ENCODE results near the gene DMTF1. TPM values are rescaled to one million over a fixed set of nuclear protein-coding genes. Genes with fewer than 3 reads are reported as not detected.
"Not testable (repeated sequence)": the region's sequence is repeated elsewhere in the genome, so short reads cannot be mapped to it uniquely, and the experiment has no call there.

The DMTF1 gene
- total RNA-seq, 1 donor from 2014 or later: 53.9 TPM

GRCh38 chr7:87220734-87221215 lies 68.5 kb downstream of the DMTF1 start:
- no peak for DNase-seq (ENCODE audit: low spot score)

DNA sequence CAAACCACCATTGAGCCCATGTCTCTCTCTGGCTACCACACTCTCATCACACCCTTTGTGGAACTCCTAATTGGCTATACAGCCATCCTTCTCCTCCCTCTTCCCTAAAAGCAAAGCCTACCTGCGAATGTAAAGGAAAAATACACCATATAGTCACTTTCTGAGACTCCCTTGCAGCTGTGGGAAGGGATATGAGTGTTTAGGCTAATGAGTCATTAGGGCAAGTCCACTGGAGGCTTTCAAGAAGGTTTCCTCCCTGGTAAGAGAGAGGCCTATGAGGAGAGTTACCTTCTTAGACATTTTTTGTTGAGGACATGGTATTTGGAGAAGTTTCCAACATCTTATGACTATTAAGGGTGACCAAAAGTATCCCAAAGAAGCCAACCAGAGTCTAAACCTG lies 71.4 kb downstream of the DMTF1 start:
- DNase-seq (ENCODE audit: low spot score): no peak

GRCh38 chr7:87225696-87226095 lies 73.4 kb downstream of the DMTF1 start:
- DNase-seq (ENCODE audit: low spot score): no peak

DNA sequence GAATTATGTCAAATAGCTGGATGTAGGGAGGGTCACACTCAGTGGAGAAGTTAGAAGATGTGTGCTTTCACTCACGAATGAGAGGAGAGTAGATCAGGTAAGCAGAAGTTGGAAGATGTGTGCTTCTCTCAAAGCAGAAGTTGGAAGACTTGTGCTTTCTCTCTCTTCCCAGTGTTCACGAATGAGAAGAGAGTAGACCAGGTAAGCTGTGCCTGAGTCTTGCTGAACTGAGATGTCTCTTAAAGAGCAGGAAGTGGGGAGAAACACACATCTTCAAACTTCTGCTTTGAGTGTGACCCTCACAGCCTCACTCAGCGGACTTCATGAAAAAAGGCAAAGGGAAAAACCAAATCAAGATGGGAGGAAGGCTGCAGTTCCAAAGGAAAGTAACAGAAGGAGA lies 74.2 kb downstream of the DMTF1 start:
- DNase-seq (ENCODE audit: low spot score): no peak

- DNase-seq (ENCODE audit: low spot score): no peak
Observed at GRCh38 chr7:87231258-87231657, 79.0 kb downstream of the DMTF1 start.

- DNase-seq (ENCODE audit: low spot score): no peak
Observed at GRCh38 chr7:87231711-87232110, 79.5 kb downstream of the DMTF1 start.

GRCh38 chr7:87234949-87235348 lies 82.7 kb downstream of the DMTF1 start:
- DNase-seq (ENCODE audit: low spot score): no peak

DNA sequence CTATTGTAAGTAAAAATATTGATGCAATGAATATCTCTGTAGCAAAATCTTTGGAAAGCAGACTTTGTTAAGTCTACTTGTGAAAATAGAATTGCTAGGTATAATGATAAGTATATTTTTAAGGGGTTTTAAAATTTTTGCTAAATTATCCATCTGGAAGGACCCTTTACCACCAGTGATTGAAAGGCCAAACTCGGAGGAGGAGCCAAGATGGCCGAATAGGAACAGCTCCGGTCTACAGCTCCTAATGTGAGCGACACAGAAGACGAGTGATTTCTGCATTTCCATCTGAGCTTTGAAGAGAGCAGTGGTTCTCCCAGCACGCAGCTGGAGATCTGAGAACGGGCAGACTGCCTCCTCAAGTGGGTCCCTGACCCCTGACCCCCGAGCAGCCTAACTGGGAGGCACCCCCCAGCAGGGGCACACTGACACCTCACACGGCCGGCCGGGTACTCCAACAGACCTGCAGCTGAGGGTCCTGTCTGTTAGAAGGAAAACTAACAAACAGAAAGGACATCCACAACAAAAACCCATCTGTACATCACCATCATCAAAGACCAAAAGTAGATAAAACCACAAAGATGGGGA lies 86.3 kb downstream of the DMTF1 start:
- not testable (repeated sequence) for DNase-seq (ENCODE audit: low spot score)

DNA sequence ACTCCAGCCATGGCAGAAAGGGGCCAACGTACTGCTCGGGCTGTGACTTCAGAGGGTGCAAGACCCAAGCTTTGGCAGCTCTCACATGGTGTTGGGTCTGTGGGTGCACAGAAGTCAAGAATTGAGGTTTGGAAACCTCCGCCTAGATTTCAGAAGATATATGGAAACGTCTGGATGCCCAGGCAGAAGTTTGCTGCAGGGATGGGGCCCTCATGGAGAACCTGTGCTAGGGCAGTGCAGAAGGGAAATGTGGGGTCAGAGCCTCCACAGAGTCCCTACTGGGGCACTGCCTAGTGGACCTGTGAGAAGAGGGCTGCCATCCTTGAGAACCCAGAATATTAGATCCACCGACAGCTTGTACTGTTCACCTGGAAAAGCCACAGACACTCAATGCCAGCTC lies 93.4 kb downstream of the DMTF1 start:
- not testable (repeated sequence) for DNase-seq (ENCODE audit: low spot score)

Other genes starting within 250 kb of the DMTF1 start
- 22.0 TPM for gene ELAPOR2, start 92.8 kb upstream of the DMTF1 start, total RNA-seq
- gene TMEM243, start 67.3 kb downstream of the DMTF1 start, total RNA-seq: 24.4 TPM
- gene CROT, start 193.2 kb downstream of the DMTF1 start, total RNA-seq: 8.3 TPM

All from mesenteric fat pad (tissue), 1 donor.